Liver (tissue), 9 donors: Measurements from ENCODE around the gene FAM110D. TPM values are rescaled to one million over a fixed set of nuclear protein-coding genes. Genes with fewer than 3 reads are reported as not detected.

Experiments used
- DNase-seq: peaks from one replicate; pipeline ENCODE4 v3.0.0-alpha.2; 2017; ENCODE audit warnings: low spot score
- H3K27ac ChIP-seq, 2 donors: one replicate each; pipeline ENCODE4 v1.7.0; 2013; ENCODE audit warnings: inconsistent platforms in 2 of 2, low read length in 2 of 2, control low read depth in 1 of 2, low read depth in 1 of 2, mild to moderate bottlenecking in 1 of 2
- H3K27me3 ChIP-seq, 4 donors: one replicate each; pipeline versions ENCODE4 v1.6.1 to v1.7.0; 2013; ENCODE audit warnings: low read length in 3 of 4, inconsistent platforms in 1 of 4, mild to moderate bottlenecking in 1 of 4, moderate library complexity in 1 of 4; ENCODE audit not compliant: control insufficient read depth in 4 of 4, insufficient read depth in 4 of 4
- H3K36me3 ChIP-seq, 4 donors: one replicate each; pipeline versions ENCODE4 v1.6.1 to v1.7.0; 2013; ENCODE audit warnings: low read length in 3 of 4, mild to moderate bottlenecking in 3 of 4, low read depth in 1 of 4, moderate library complexity in 1 of 4; ENCODE audit not compliant: control insufficient read depth in 4 of 4, insufficient read depth in 3 of 4
- H3K4me1 ChIP-seq, 4 donors: one replicate each; pipeline versions ENCODE4 v1.6.1 to v1.7.0; 2013; ENCODE audit warnings: low read length in 3 of 4, mild to moderate bottlenecking in 3 of 4, moderate library complexity in 1 of 4; ENCODE audit not compliant: control insufficient read depth in 4 of 4, insufficient read depth in 4 of 4
- H3K4me3 ChIP-seq, 3 donors: one replicate each; pipeline versions ENCODE4 v1.6.1 to v1.7.0; 2013; ENCODE audit warnings: low read length in 3 of 3, control low read depth in 1 of 3, low read depth in 1 of 3, mild to moderate bottlenecking in 1 of 3
- H3K9ac ChIP-seq, 2 donors: one replicate each; pipeline ENCODE4 v1.7.0; 2013; ENCODE audit warnings: low read length in 2 of 2, mild to moderate bottlenecking in 2 of 2, moderate library complexity in 2 of 2, control low read depth in 1 of 2, low read depth in 1 of 2
- H3K9me3 ChIP-seq, 4 donors: one replicate each; pipeline versions ENCODE4 v1.6.1 to v1.7.0; 2013; ENCODE audit warnings: low read length in 3 of 4; ENCODE audit not compliant: control insufficient read depth in 4 of 4
- EGR1 ChIP-seq, 2 donors: IDR thresholded peaks; 2 replicates each; pipeline ENCODE4 v1.6.1; 2016 to 2018; ENCODE audit warnings: antibody characterized with exemption in 2 of 2, low read depth in 2 of 2
- FOXA1 ChIP-seq: IDR thresholded peaks from 2 replicates; pipeline ENCODE4 v1.6.1; 2016; ENCODE audit warnings: antibody characterized with exemption
- FOXA2 ChIP-seq: IDR thresholded peaks from 2 replicates; pipeline ENCODE4 v1.6.1; 2016; ENCODE audit warnings: antibody characterized with exemption
- GABPA ChIP-seq, 2 donors: IDR thresholded peaks in 1 of 2; conservative IDR thresholded peaks in 1 of 2; 2 replicates each; pipeline ENCODE4 v1.6.1; 2016; ENCODE audit warnings: antibody characterized with exemption in 2 of 2, mild to moderate bottlenecking in 1 of 2, moderate library complexity in 1 of 2
- HNF4A ChIP-seq, 2 donors: conservative IDR thresholded peaks; 2 replicates each; pipeline ENCODE4 v1.6.1; 2016; ENCODE audit warnings: antibody characterized with exemption in 2 of 2, mild to moderate bottlenecking in 2 of 2
- HNF4G ChIP-seq: IDR thresholded peaks from 2 replicates; pipeline ENCODE4 v1.6.1; 2016; ENCODE audit warnings: antibody characterized with exemption
- JUND ChIP-seq, 2 donors: IDR thresholded peaks; 2 replicates each; pipeline ENCODE4 v1.6.1; 2016; ENCODE audit warnings: antibody characterized with exemption in 2 of 2
- NR2F2 ChIP-seq: IDR thresholded peaks from 2 replicates; pipeline ENCODE4 v1.6.1; 2016; ENCODE audit warnings: antibody characterized with exemption
- RAD21 ChIP-seq, 2 donors: IDR thresholded peaks; 2 replicates each; pipeline ENCODE4 v1.6.1; 2016; ENCODE audit warnings: antibody characterized with exemption in 2 of 2, mild to moderate bottlenecking in 2 of 2
- RXRA ChIP-seq, 2 donors: IDR thresholded peaks; 2 replicates each; pipeline ENCODE4 v1.6.1; 2017 to 2018; ENCODE audit warnings: antibody characterized with exemption in 2 of 2, mild to moderate bottlenecking in 1 of 2
- SP1 ChIP-seq: IDR thresholded peaks from 2 replicates; pipeline ENCODE4 v1.6.1; 2018; ENCODE audit warnings: antibody characterized with exemption, mild to moderate bottlenecking
- TAF1 ChIP-seq: conservative IDR thresholded peaks from 2 replicates; pipeline ENCODE4 v1.6.1; 2016; ENCODE audit warnings: antibody characterized with exemption, mild to moderate bottlenecking
- YY1 ChIP-seq: IDR thresholded peaks from 2 replicates; pipeline ENCODE4 v1.6.1; 2016; ENCODE audit warnings: antibody characterized with exemption, mild to moderate bottlenecking
- WGBS: extraction: QIAGEN DNeasy Blood & Tissue Kit; methylation state at CpG from one replicate; pipeline ENCODE4 v1.1.7; 2013; 5-methylcytosine and 5-hydroxymethylcytosine counted together
- polyA plus RNA-seq, 2 donors: library from polyadenylated mRNA; stranded (reverse) in 1 of 2; unstranded in 1 of 2; fragments of 200-250 nt in 1 of 2; fragments of >200 nt in 1 of 2; fragmentation: Nextera tagmentation in 1 of 2; extraction: Ambion mirVana in 1 of 2; gene quantifications; one replicate each; pipeline versions ENCODE4 v1.2.1 to v1.2.3, GENCODE V29; 2013 to 2015
- total RNA-seq, 2 donors: library from RNA; depleted of rRNA; stranded (reverse); fragments of >200 nt; gene quantifications; one replicate each; pipeline ENCODE4 v1.2.3, GENCODE V29; 2014
- TF ChIP-seq, protein P1 (sequence below): IDR thresholded peaks from 2 replicates; pipeline ENCODE4 v1.6.1; 2016; ENCODE audit warnings: antibody characterized with exemption, mild to moderate bottlenecking
- TF ChIP-seq, protein P2 (sequence below): IDR thresholded peaks from 2 replicates; pipeline ENCODE4 v1.6.1; 2016; ENCODE audit warnings: antibody characterized with exemption
- TF ChIP-seq, protein P3 (sequence below): IDR thresholded peaks from 2 replicates; pipeline ENCODE4 v1.6.1; 2016; ENCODE audit warnings: antibody characterized with exemption
- TF ChIP-seq, protein P4 (sequence below): IDR thresholded peaks from 2 replicates; pipeline ENCODE4 v1.6.1; 2016; ENCODE audit warnings: antibody characterized with exemption
- TF ChIP-seq, protein P5 (sequence below): fragments of 150-350 bp; IDR thresholded peaks from 2 replicates; pipeline ENCODE4 v1.5.1; 2017; ENCODE audit warnings: improper control_type of control experiment, low read depth, low read length; ENCODE audit not compliant: missing input control
- donor health status: healthy.
- donor health status: healthy.
- donor health status: healthy.
- donor health status: healthy.
- donor health status: healthy.

Gene FAM110D
- total and polyA plus RNA-seq, 4 donors, result 0.10 to 0.50 (median 0.27) TPM

DNA sequence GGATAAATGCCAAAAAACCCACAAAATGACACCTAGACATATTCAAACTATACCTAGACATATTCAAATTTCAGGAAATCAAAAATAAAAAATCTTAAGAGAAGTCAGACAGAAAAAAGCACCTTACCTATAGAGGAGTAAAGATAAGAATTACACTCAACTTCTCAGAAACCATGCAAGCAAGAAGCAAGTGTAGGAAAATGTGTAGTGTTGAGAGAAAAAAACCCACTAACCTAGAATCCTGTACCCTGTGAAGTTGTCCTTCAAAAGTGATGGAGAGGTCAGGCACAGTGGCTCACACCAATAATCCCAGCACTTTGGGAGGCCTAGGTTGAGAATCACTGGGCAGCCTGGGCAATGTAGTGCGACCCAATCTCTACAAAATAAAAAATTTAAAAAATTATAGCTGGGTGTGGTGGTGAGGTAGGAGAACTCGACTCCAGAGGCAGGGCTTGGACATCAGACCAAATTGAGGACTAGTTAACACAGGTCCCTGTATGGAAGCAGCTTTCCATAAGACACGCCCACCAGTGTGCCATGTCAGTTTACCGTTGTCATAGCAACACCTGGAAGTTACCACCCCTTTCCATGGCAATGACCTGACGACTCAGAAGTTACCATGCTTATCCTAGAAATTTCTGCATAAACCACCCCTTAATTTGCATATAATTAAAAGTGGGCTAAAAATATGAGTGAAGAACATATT is 26.6 kb upstream of the FAM110D start:
- Histone ChIP-seq H3K4me1 (peaks cover 2 to 9% (median 4%) of the 10 kb centered on the region in 4 donors), H3K4me3 (no peak overlapping the region), H3K27me3 (no peaks in the 10 kb centered on the region), H3K27ac (no peak overlapping the region), H3K36me3 (no peaks in the 10 kb centered on the region), H3K9ac (no peak overlapping the region), H3K9me3 (no peaks in the 10 kb centered on the region)
- TF ChIP-seq RAD21 (IDR thresholded peaks at IDR 0.05) (no peak), SP1 (no peak), GABPA (IDR thresholded peaks at IDR 0.05 in 1 of 2, conservative IDR thresholded peaks at IDR 0.05 in 1 of 2) (no peak), FOXA2 (no peak), HNF4A (conservative IDR thresholded peaks at IDR 0.05) (no peak), EGR1 (IDR thresholded peaks at IDR 0.05; ENCODE audit: low read depth in 2 of 2) (no peak), JUND (IDR thresholded peaks at IDR 0.05) (no peak), FOXA1 (no peak), RXRA (IDR thresholded peaks at IDR 0.05) (no peak), YY1 (no peak), TAF1 (no peak), HNF4G (no peak), NR2F2 (no peak)
- TF ChIP-seq, protein P1, sequence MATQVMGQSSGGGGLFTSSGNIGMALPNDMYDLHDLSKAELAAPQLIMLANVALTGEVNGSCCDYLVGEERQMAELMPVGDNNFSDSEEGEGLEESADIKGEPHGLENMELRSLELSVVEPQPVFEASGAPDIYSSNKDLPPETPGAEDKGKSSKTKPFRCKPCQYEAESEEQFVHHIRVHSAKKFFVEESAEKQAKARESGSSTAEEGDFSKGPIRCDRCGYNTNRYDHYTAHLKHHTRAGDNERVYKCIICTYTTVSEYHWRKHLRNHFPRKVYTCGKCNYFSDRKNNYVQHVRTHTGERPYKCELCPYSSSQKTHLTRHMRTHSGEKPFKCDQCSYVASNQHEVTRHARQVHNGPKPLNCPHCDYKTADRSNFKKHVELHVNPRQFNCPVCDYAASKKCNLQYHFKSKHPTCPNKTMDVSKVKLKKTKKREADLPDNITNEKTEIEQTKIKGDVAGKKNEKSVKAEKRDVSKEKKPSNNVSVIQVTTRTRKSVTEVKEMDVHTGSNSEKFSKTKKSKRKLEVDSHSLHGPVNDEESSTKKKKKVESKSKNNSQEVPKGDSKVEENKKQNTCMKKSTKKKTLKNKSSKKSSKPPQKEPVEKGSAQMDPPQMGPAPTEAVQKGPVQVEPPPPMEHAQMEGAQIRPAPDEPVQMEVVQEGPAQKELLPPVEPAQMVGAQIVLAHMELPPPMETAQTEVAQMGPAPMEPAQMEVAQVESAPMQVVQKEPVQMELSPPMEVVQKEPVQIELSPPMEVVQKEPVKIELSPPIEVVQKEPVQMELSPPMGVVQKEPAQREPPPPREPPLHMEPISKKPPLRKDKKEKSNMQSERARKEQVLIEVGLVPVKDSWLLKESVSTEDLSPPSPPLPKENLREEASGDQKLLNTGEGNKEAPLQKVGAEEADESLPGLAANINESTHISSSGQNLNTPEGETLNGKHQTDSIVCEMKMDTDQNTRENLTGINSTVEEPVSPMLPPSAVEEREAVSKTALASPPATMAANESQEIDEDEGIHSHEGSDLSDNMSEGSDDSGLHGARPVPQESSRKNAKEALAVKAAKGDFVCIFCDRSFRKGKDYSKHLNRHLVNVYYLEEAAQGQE, result no peak
- TF ChIP-seq, protein P2, sequence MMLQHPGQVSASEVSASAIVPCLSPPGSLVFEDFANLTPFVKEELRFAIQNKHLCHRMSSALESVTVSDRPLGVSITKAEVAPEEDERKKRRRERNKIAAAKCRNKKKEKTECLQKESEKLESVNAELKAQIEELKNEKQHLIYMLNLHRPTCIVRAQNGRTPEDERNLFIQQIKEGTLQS, result no peak
- TF ChIP-seq, protein P3, sequence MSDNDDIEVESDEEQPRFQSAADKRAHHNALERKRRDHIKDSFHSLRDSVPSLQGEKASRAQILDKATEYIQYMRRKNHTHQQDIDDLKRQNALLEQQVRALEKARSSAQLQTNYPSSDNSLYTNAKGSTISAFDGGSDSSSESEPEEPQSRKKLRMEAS, result no peak
- TF ChIP-seq, protein P4, sequence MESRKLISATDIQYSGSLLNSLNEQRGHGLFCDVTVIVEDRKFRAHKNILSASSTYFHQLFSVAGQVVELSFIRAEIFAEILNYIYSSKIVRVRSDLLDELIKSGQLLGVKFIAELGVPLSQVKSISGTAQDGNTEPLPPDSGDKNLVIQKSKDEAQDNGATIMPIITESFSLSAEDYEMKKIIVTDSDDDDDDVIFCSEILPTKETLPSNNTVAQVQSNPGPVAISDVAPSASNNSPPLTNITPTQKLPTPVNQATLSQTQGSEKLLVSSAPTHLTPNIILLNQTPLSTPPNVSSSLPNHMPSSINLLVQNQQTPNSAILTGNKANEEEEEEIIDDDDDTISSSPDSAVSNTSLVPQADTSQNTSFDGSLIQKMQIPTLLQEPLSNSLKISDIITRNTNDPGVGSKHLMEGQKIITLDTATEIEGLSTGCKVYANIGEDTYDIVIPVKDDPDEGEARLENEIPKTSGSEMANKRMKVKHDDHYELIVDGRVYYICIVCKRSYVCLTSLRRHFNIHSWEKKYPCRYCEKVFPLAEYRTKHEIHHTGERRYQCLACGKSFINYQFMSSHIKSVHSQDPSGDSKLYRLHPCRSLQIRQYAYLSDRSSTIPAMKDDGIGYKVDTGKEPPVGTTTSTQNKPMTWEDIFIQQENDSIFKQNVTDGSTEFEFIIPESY, result no peak
- TF ChIP-seq, protein P5, sequence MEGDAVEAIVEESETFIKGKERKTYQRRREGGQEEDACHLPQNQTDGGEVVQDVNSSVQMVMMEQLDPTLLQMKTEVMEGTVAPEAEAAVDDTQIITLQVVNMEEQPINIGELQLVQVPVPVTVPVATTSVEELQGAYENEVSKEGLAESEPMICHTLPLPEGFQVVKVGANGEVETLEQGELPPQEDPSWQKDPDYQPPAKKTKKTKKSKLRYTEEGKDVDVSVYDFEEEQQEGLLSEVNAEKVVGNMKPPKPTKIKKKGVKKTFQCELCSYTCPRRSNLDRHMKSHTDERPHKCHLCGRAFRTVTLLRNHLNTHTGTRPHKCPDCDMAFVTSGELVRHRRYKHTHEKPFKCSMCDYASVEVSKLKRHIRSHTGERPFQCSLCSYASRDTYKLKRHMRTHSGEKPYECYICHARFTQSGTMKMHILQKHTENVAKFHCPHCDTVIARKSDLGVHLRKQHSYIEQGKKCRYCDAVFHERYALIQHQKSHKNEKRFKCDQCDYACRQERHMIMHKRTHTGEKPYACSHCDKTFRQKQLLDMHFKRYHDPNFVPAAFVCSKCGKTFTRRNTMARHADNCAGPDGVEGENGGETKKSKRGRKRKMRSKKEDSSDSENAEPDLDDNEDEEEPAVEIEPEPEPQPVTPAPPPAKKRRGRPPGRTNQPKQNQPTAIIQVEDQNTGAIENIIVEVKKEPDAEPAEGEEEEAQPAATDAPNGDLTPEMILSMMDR, result no peak
- DNase-seq, result no peak
- WGBS, result 89% methylated on average over 5 of the region's 5 CpGs
